GM19238 (cell line): Measurements from ENCODE around the gene SMPD4.
"Not testable (repeated sequence)": the region's sequence is repeated elsewhere in the genome, so short reads cannot be mapped to it uniquely, and the experiment has no call there.

Experiments used
- DNase-seq: peaks from one replicate; pipeline ENCODE4 v3.0.0; 2011; ENCODE audit warnings: low spot score; ENCODE audit not compliant: insufficient read length

Gene SMPD4

GRCh38 chr2:130187268-130187667, 5.9 kb upstream of the SMPD4 start:
- DNase-seq: no peak

GRCh38 chr2:130186391-130186790, 5.0 kb upstream of the SMPD4 start:
- DNase-seq: no peak

GRCh38 chr2:130185896-130186295, 4.5 kb upstream of the SMPD4 start:
- no peak for DNase-seq

GRCh38 chr2:130185436-130185835, 4.0 kb upstream of the SMPD4 start:
- DNase-seq: no peak

GRCh38 chr2:130183512-130184373, 2.3 kb upstream of the SMPD4 start:
- DNase-seq: no peak

GRCh38 chr2:130182826-130183511, 1.6 kb upstream of the SMPD4 start:
- not testable (repeated sequence) for DNase-seq

GRCh38 chr2:130181880-130182682, 679 bp upstream of the SMPD4 start, which contains the start of gene MZT2B:
Gene MZT2B (plus strand): TSS chr2:130182262. CDS start chr2:130182283, 21 bp downstream.
- peak; percentile 87 for DNase-seq

GRCh38 chr2:130180404-130181324, 738 bp downstream of the SMPD4 start:
- not testable (repeated sequence) for DNase-seq

- not testable (repeated sequence) for DNase-seq
Measured at GRCh38 chr2:130174866-130175265, 6.5 kb downstream of the SMPD4 start.

- DNase-seq: no peak
Measured at GRCh38 chr2:130169896-130170295, 11.5 kb downstream of the SMPD4 start.

- DNase-seq: not testable (repeated sequence)
Measured at GRCh38 chr2:130169163-130169562, 12.2 kb downstream of the SMPD4 start.

GRCh38 chr2:130166611-130167010, 14.8 kb downstream of the SMPD4 start:
- DNase-seq: not testable (repeated sequence)

- DNase-seq: no peak
Measured at GRCh38 chr2:130165293-130166016, 15.9 kb downstream of the SMPD4 start.

- DNase-seq: no peak
Measured at GRCh38 chr2:130162968-130163367, 18.4 kb downstream of the SMPD4 start.

GRCh38 chr2:130162486-130162885, 18.9 kb downstream of the SMPD4 start:
- DNase-seq: not testable (repeated sequence)

- DNase-seq: not testable (repeated sequence)
Measured at GRCh38 chr2:130160838-130161705, 20.3 kb downstream of the SMPD4 start.

- no peak for DNase-seq
Measured at GRCh38 chr2:130160131-130160530, 21.3 kb downstream of the SMPD4 start.

GRCh38 chr2:130159376-130159775, 22.0 kb downstream of the SMPD4 start:
- DNase-seq: not testable (repeated sequence)

GRCh38 chr2:130158631-130159030, 22.8 kb downstream of the SMPD4 start:
- DNase-seq: no peak
